Endodermal cell (in vitro differentiated cells): ENCODE results near the gene COL4A2. TPM values are rescaled to one million over a fixed set of nuclear protein-coding genes. Genes with fewer than 3 reads are reported as not detected.

ENCODE experiments used
- DNase-seq: peaks from one replicate; pipeline ENCODE4 v3.0.0-alpha.2; 2017
- H3K27ac ChIP-seq: 2 replicates; pipeline ENCODE4 v1.5.1; 2013; ENCODE audit warnings: mild to moderate bottlenecking, low read depth, low read length, moderate library complexity
- H3K27me3 ChIP-seq: 2 replicates; pipeline ENCODE4 v1.6.1; 2013; ENCODE audit warnings: mild to moderate bottlenecking, low read length, moderate library complexity; ENCODE audit not compliant: insufficient read depth, control insufficient read depth, poor library complexity, severe bottlenecking
- H3K36me3 ChIP-seq: 2 replicates; pipeline ENCODE4 v1.7.0; 2013; ENCODE audit warnings: mild to moderate bottlenecking, low read length, moderate library complexity; ENCODE audit not compliant: control insufficient read depth, insufficient read depth
- H3K4me1 ChIP-seq: one replicate; pipeline ENCODE4 v1.7.0; 2013; ENCODE audit warnings: low read length; ENCODE audit not compliant: control insufficient read depth, insufficient read depth
- H3K4me3 ChIP-seq: 2 replicates; pipeline ENCODE4 v1.5.1; 2013; ENCODE audit warnings: mild to moderate bottlenecking, low read length, moderate library complexity
- H3K9ac ChIP-seq: 2 replicates; pipeline ENCODE4 v1.6.1; 2013; ENCODE audit warnings: mild to moderate bottlenecking, low read length, moderate library complexity; ENCODE audit not compliant: poor library complexity, severe bottlenecking; ENCODE audit errors: extremely low read depth
- H3K9me3 ChIP-seq: 2 replicates; pipeline ENCODE4 v1.6.1; 2013; ENCODE audit warnings: mild to moderate bottlenecking, low read length, moderate library complexity; ENCODE audit not compliant: control insufficient read depth
- H3K27ac Mint-ChIP-seq: 2 replicates; pipeline ENCODE4 v1.8.0; 2020; ENCODE audit warnings: mixed read lengths
- H3K27me3 Mint-ChIP-seq: 2 replicates; pipeline ENCODE4 v1.8.0; 2021; ENCODE audit warnings: mild to moderate bottlenecking, mixed read lengths; ENCODE audit not compliant: insufficient read depth
- H3K36me3 Mint-ChIP-seq: 2 replicates; pipeline ENCODE4 v1.8.0; 2020; ENCODE audit warnings: low read depth, mixed read lengths
- H3K4me1 Mint-ChIP-seq: 2 replicates; pipeline ENCODE4 v1.8.0; 2020; ENCODE audit warnings: mixed read lengths
- H3K4me3 Mint-ChIP-seq: 2 replicates; pipeline ENCODE4 v1.8.0; 2020; ENCODE audit warnings: mild to moderate bottlenecking, moderate library complexity, mixed read lengths
- H3K9me3 Mint-ChIP-seq: 2 replicates; pipeline ENCODE4 v1.8.0; 2020; ENCODE audit warnings: mild to moderate bottlenecking, mixed read lengths
- CTCF ChIP-seq: fragments of 200-600 bp; sonication (generic); conservative IDR thresholded peaks from 2 replicates; pipeline ENCODE4 v1.5.0; 2021; ENCODE audit warnings: antibody characterized with exemption, mild to moderate bottlenecking
- WGBS, 2 experiments: methylation state at CpG; one replicate each; pipeline versions ENCODE4 v1.1.5 to v1.1.7; 2013; ENCODE audit warnings: missing lambda C conversion rate in 2 of 2, mixed read lengths in 1 of 2; ENCODE audit not compliant: insufficient coverage in 1 of 2, insufficient read length in 1 of 2; 5-methylcytosine and 5-hydroxymethylcytosine counted together
- total RNA-seq, 2 donors: library from RNA; stranded (reverse); fragmentation: NEBNext Ultra II Directional in 1 of 2; extraction: Animal tissue kit (Norgen Biotek cat#: 25700) in 1 of 2; gene quantifications; 2 replicates in 1 of 2; 3 replicates in 1 of 2; pipeline ENCODE4 v1.2.1, GENCODE V29; 2021

The COL4A2 gene
- total RNA-seq, 2 donors from 2014 or later, result 388 to 398 TPM

GRCh38 chr13:110503037-110503901, 196.2 kb downstream of the COL4A2 start:
- H3K4me3 ChIP-seq, result no peak overlapping the region
- H3K4me1 ChIP-seq, result no peaks in the 10 kb centered on the region
- Mint-ChIP-seq H3K4me1 (no peaks in the 10 kb centered on the region), H3K9me3 (no peaks in the 10 kb centered on the region), H3K4me3 (no peak overlapping the region), H3K36me3 (peaks cover 93% of the 10 kb centered on the region), H3K27me3 (no peaks in the 10 kb centered on the region), H3K27ac (peak overlapping the region; percentile 61)
- H3K9me3 ChIP-seq, result no peaks in the 10 kb centered on the region
- WGBS, 2 experiments, result 84 to 89% methylated on average over 14 to 20 of the region's 20 CpGs
- TF ChIP-seq CTCF, result no peak
- H3K27me3 ChIP-seq, result no peaks in the 10 kb centered on the region
- DNase-seq, result no peak
- H3K36me3 ChIP-seq, result peaks cover 93% of the 10 kb centered on the region
- H3K9ac ChIP-seq, result no peak overlapping the region
- H3K27ac ChIP-seq, result no peak overlapping the region

GRCh38 chr13:110503979-110504499, 197.0 kb downstream of the COL4A2 start:
- WGBS, 2 experiments, result 96 to 97% methylated on average over 7 to 18 of the region's 18 CpGs
- Histone ChIP-seq H3K27me3 (no peaks in the 10 kb centered on the region), H3K9ac (no peak overlapping the region), H3K4me3 (no peak overlapping the region), H3K36me3 (peaks cover 93% of the 10 kb centered on the region), H3K4me1 (no peaks in the 10 kb centered on the region), H3K9me3 (no peaks in the 10 kb centered on the region), H3K27ac (no peak overlapping the region)
- Mint-ChIP-seq H3K36me3 (peaks cover 92% of the 10 kb centered on the region), H3K27ac (no peak overlapping the region), H3K27me3 (no peaks in the 10 kb centered on the region), H3K9me3 (no peaks in the 10 kb centered on the region), H3K4me1 (no peaks in the 10 kb centered on the region), H3K4me3 (no peak overlapping the region)
- TF ChIP-seq CTCF, result no peak
- no peak for DNase-seq

GRCh38 chr13:110505594-110505993, 198.5 kb downstream of the COL4A2 start:
- no peaks in the 10 kb centered on the region for H3K27me3 ChIP-seq
- Mint-ChIP-seq H3K27ac (peak overlapping the region; percentile 18), H3K4me3 (no peak overlapping the region), H3K4me1 (no peaks in the 10 kb centered on the region), H3K9me3 (no peaks in the 10 kb centered on the region), H3K27me3 (no peaks in the 10 kb centered on the region), H3K36me3 (peaks cover 91% of the 10 kb centered on the region)
- no peak for DNase-seq
- 94 to 100% methylated on average over 3 to 10 of the region's 10 CpGs for WGBS, 2 experiments
- no peak overlapping the region for H3K27ac ChIP-seq
- H3K9me3 ChIP-seq, result no peaks in the 10 kb centered on the region
- H3K4me3 ChIP-seq, result no peak overlapping the region
- H3K9ac ChIP-seq, result no peak overlapping the region
- TF ChIP-seq CTCF, result no peak
- no peaks in the 10 kb centered on the region for H3K4me1 ChIP-seq
- peaks cover 93% of the 10 kb centered on the region for H3K36me3 ChIP-seq
